Fibroblast of the aortic adventitia (primary cell): ENCODE results near the gene TCF23. TPM values are rescaled to one million over a fixed set of nuclear protein-coding genes. Genes with fewer than 3 reads are reported as not detected.

Experiments used
- DNase-seq: peaks from one replicate; pipeline ENCODE4 v3.0.0-alpha.2; 2010; ENCODE audit warnings: low read depth
- H3K4me3 ChIP-seq: 2 replicates; pipeline ENCODE4 v1.5.1; 2011; ENCODE audit warnings: low read depth, mild to moderate bottlenecking, control low read depth, low read length, moderate library complexity
- CTCF ChIP-seq: IDR thresholded peaks from 2 replicates; pipeline ENCODE4 v1.5.1; 2011; ENCODE audit warnings: mild to moderate bottlenecking, low read length, control low read depth, inconsistent platforms; ENCODE audit not compliant: insufficient read depth
- total RNA-seq: library from RNA; depleted of rRNA; stranded (reverse); fragments of >200 nt; gene quantifications from 2 replicates; pipeline ENCODE4 v1.2.3, GENCODE V29; 2012; ENCODE audit warnings: low replicate concordance

Gene TCF23
- total RNA-seq, 1 donor: not detected

GRCh38 chr2:27130396-27130795 is 18.4 kb upstream of the TCF23 start:
- H3K4me3 ChIP-seq: no peak overlapping the region
- no peak for TF ChIP-seq CTCF
- DNase-seq: no peak

GRCh38 chr2:27131429-27131828 is 17.4 kb upstream of the TCF23 start:
- no peak for TF ChIP-seq CTCF
- no peak for DNase-seq
- H3K4me3 ChIP-seq: no peak overlapping the region

- no peak for TF ChIP-seq CTCF
- peak overlapping the region; percentile 97 for H3K4me3 ChIP-seq
- DNase-seq: no peak
Observed at GRCh38 chr2:27133195-27133875, 15.5 kb upstream of the TCF23 start.

GRCh38 chr2:27133905-27134780 is 14.7 kb upstream of the TCF23 start, which contains the start of gene PREB:
Gene PREB (minus strand): TSS chr2:27134636. CDS start chr2:27134421, 215 bp downstream.
- peak within 1 kb of the TSS; percentile 97 for H3K4me3 ChIP-seq
- peak; percentile 62 for TF ChIP-seq CTCF
- DNase-seq: peak; percentile 93

GRCh38 chr2:27134781-27135477 is 13.9 kb upstream of the TCF23 start:
- peak overlapping the region; percentile 35 for H3K4me3 ChIP-seq
- DNase-seq: no peak

More at GRCh38 chr2:27134781-27135477, 13.9 kb upstream of the TCF23 start:
- no peak for TF ChIP-seq CTCF
